Stimulated activated CD4-positive, alpha-beta T cell treated with anti-CD3 and anti-CD28 coated beads, Interleukin-15, amount 100 ng/mL, for 1 hour (primary cell): ENCODE results near the gene CROCC.
"Not testable (repeated sequence)": the region's sequence is repeated elsewhere in the genome, so short reads cannot be mapped to it uniquely, and the experiment has no call there.

Source experiments
- DNase-seq, 2 donors: peaks; one replicate each; pipeline ENCODE4 v3.0.0-alpha.2; 2020; ENCODE audit warnings: low read depth in 1 of 2, low spot score in 1 of 2

CROCC gene

GRCh38 chr1:16914928-16915626, 6.7 kb upstream of the CROCC start:
- not testable (repeated sequence) for DNase-seq

- no peak for DNase-seq
These were observed 6.1 kb upstream of the CROCC start for GRCh38 chr1:16915627-16915973.

GRCh38 chr1:16916036-16916880, 5.5 kb upstream of the CROCC start:
- DNase-seq, result not testable (repeated sequence)

GRCh38 chr1:16918371-16918770, 3.4 kb upstream of the CROCC start:
- DNase-seq, result no peak

- not testable (repeated sequence) for DNase-seq
These were observed 2.6 kb upstream of the CROCC start for GRCh38 chr1:16918936-16919665.

- DNase-seq, result no peak
These were observed 780 bp upstream of the CROCC start for GRCh38 chr1:16920951-16921350.

GRCh38 chr1:16922466-16922865, 735 bp downstream of the CROCC start:
- no peak for DNase-seq

GRCh38 chr1:16922885-16923431, 1.2 kb downstream of the CROCC start:
- DNase-seq, result no peak

- no peak for DNase-seq
These were observed 2.6 kb downstream of the CROCC start for GRCh38 chr1:16924216-16924918.

GRCh38 chr1:16924919-16925477, 3.3 kb downstream of the CROCC start:
- no peak for DNase-seq

- DNase-seq, result no peak
These were observed 4.1 kb downstream of the CROCC start for GRCh38 chr1:16925635-16926490.

- DNase-seq, result no peak
These were observed 4.9 kb downstream of the CROCC start for GRCh38 chr1:16926491-16927073.

- no peak for DNase-seq
These were observed 5.5 kb downstream of the CROCC start for GRCh38 chr1:16927256-16927655.

- no peak for DNase-seq
These were observed 6.2 kb downstream of the CROCC start for GRCh38 chr1:16927711-16928485.

- DNase-seq, result not testable (repeated sequence)
These were observed 7.7 kb downstream of the CROCC start for GRCh38 chr1:16929146-16930041.

- DNase-seq, result not testable (repeated sequence)
These were observed 9.6 kb downstream of the CROCC start for GRCh38 chr1:16931206-16931934.

- DNase-seq, result not testable (repeated sequence)
These were observed 12.2 kb downstream of the CROCC start for GRCh38 chr1:16933945-16934344.
